GM21786 (cell line): ENCODE data around the gene PCDHGA11.
"Not testable (repeated sequence)": the region's sequence is repeated elsewhere in the genome, so short reads cannot be mapped to it uniquely, and the experiment has no call there.

Source experiments
- ATAC-seq: cut with Tn5 transposase; IDR thresholded peaks from one replicate; pipeline ENCODE4 v1.9.1; 2021; ENCODE audit not compliant: unreplicated experiment

PCDHGA11 gene

DNA sequence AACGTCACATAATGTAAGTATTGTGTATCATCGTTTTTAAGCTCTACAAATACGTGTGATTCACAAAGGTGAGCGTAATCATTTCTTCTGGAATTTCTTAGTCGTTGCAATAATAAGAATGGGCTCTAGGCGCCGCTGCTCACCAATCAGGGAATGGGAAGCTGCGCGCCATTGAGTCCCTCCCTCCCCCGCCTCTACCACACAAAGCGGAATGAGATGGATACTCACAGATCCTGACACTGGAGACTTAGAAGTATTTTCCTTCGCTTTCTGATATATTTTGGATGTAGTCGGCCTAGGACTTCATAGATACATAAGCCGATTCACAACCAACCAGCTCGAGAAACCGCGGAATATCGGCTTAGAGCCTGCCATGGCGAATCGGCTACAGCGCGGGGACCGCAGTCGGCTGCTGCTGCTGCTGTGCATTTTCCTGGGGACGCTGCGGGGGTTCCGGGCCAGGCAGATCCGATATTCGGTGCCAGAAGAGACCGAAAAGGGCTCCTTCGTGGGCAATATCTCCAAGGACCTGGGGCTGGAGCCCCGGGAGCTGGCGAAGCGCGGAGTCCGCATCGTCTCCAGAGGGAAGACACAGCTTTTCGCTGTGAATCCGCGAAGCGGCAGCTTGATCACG lies at the start of gene PCDHGA11:
Gene PCDHGA11 (plus strand): TSS at position 197 of the 634 bp plus-strand sequence. CDS start 177 bp downstream, at position 374.
- peak; percentile 46 for ATAC-seq

DNA sequence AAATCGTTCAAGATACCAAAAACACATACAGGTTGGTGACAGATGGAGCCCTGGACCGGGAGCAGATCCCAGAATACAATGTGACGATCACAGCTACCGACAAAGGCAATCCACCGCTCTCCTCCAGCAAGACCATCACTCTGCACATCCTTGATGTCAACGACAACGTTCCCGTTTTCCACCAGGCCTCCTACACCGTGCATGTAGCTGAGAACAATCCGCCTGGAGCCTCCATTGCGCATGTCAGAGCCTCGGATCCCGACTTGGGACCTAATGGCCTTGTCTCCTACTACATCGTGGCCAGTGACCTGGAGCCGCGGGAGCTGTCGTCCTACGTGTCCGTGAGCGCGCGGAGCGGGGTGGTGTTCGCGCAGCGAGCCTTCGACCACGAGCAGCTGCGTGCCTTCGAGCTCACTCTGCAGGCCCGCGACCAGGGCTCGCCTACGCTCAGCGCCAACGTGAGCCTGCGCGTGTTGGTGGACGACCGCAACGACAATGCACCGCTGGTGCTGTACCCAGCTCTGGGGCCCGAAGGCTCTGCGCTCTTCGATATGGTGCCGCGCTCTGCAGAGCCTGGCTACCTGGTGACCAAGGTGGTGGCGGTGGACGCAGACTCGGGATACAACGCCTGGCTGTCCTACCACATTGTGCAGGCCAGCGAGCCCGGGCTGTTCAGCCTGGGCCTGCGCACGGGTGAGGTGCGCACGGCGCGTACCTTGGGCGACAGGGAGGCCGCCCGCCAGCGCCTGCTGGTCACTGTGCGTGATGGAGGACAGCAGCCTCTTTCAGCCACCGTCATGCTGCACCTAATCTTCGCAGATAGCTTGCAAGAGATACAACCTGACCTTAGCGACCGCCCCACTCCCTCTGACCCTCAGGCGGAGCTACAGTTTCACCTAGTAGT lies 49.0 kb upstream of the PCDHGA11 start:
- ATAC-seq: no peak

DNA sequence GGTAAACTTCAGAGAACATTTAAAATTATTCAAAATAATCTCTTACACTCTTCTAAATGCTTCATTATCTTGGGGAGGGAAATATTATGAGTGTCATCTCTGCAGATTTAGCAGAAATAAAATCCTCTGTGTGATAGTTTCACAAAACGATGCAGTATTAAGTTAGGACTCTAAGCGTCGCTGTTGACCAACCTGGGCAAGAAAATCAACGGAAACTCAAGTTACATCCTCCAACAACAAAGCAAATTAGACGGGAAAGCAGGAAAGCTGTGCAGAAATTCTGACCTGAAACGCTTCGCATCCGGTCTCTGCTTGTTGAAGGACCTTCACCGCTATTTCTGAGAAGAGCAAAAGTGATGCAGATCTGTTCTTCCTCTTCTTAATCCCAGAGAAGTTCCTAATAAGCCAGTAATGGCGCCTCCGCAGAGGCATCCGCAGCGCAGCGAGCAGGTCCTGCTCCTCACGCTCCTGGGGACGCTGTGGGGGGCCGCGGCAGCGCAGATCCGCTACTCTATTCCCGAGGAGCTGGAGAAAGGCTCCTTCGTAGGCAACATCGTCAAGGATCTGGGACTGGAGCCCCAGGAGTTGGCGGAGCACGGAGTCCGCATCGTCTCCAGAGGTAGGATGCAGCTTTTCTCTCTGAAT lies 47.1 kb upstream of the PCDHGA11 start, which contains the start of gene PCDHGA6:
Gene PCDHGA6 (plus strand): TSS at position 219 of the 645 bp plus-strand sequence. CDS start 193 bp downstream, at position 412.
- ATAC-seq: no peak

DNA sequence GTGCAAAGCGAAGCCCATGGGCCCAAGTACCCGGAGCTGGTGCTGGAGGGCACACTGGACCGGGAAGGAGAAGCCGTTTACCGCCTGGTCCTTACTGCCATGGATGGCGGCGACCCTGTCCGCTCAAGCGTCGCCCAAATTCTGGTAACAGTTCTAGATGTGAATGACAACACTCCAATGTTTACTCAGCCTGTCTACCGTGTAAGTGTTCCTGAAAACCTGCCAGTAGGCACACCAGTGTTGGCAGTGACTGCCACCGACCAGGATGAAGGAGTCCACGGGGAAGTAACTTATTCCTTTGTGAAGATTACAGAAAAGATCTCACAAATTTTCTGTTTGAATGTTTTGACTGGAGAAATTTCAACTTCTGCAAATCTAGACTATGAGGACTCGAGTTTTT lies 46.2 kb upstream of the PCDHGA11 start:
- ATAC-seq: no peak

DNA sequence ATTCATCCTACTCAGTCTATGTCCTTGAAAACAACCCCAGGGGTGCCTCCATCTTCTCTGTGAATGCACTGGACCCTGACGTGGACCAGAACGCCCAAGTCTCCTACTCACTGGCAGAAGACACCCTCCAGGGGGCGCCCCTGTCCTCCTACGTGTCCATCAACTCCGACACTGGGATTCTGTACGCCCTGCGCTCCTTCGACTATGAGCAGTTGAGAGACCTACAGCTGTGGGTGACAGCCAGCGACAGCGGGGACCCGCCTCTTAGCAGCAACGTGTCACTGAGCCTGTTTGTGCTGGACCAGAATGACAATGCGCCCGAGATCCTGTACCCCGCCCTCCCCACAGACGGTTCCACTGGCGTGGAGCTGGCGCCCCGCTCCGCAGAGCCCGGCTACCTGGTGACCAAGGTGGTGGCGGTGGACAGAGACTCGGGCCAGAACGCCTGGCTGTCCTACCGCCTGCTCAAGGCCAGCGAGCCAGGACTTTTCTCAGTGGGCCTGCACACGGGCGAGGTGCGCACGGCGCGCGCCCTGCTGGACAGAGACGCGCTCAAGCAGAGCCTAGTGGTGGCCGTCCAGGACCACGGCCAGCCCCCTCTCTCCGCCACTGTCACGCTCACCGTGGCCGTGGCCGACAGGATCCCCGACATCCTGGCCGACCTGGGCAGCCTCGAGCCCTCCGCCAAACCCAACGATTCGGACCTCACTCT lies 45.3 kb upstream of the PCDHGA11 start:
- ATAC-seq: not testable (repeated sequence)

DNA sequence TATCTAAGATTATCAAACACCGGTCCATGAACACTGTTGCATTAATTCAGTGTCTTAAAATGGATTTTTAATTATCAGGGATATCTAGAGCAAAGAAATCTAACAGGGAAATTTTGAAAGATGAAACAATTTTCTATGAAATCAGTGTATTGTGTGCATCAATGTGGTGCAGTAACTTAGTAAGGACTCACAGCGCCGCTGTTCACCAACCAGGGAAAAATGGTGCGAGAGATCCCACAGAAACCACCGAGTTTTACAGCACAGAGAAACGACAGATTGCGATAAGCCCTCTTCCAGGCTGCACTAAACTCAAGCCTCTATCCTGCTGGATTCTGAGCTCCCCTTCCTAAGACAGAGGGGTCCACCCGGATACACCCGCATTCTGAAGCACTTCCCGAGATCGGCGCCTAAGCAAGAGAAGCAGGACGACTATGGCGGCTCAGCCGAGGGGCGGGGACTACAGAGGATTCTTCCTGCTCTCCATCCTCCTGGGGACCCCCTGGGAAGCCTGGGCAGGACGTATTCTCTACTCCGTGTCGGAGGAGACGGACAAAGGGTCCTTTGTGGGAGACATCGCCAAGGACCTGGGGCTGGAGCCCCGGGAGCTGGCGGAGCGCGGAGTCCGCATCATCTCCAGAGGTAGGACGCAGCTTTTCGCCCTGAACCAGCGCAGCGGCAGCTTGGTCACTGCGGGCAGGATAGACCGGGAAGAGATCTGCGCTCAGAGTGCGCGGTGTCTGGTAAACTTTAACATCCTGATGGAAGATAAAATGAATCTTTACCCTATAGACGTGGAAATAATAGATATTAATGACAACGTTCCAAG lies 38.2 kb upstream of the PCDHGA11 start, which contains the start of gene PCDHGA7:
Gene PCDHGA7 (plus strand): TSS at position 274 of the 826 bp plus-strand sequence. CDS start 158 bp downstream, at position 432.
- ATAC-seq: no peak

DNA sequence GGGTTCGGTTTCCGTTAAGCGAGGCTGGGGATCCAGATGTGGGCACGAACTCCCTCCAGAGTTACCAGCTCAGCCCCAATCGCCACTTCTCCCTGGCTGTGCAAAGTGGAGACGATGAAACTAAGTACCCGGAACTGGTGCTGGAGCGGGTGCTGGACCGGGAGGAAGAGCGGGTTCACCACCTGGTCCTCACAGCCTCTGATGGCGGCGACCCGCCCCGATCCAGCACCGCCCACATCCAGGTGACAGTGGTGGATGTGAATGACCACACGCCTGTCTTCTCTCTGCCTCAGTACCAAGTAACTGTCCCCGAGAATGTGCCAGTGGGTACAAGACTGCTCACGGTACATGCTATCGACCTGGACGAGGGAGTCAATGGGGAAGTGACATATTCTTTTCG lies 37.5 kb upstream of the PCDHGA11 start:
- no peak for ATAC-seq

DNA sequence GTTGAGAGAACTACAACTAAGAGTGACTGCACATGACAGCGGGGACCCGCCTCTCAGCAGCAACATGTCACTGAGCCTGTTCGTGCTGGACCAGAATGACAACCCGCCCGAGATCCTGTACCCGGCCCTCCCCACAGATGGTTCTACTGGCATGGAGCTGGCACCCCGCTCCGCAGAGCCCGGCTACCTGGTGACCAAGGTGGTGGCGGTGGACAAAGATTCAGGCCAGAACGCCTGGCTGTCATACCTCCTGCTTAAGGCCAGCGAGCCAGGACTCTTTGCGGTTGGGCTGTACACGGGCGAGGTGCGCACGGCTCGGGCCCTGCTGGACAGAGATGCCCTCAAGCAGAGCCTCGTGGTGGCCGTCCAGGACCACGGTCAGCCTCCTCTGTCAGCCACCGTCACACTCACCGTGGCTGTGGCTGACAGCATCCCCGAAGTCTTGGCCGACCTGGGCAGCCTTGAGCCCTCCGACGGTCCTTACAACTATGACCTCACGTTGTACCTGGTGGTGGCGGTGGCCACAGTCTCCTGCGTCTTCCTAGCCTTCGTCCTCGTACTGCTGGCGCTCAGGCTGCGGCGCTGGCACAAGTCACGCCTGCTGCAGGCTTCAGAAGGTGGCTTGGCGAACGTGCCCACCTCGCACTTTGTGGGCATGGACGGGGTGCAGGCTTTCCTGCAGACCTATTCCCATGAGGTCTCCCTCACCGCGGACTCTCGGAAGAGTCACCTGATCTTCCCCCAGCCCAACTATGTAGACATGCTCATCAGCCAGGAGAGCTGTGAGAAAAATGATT lies 36.2 kb upstream of the PCDHGA11 start:
- ATAC-seq: no peak

DNA sequence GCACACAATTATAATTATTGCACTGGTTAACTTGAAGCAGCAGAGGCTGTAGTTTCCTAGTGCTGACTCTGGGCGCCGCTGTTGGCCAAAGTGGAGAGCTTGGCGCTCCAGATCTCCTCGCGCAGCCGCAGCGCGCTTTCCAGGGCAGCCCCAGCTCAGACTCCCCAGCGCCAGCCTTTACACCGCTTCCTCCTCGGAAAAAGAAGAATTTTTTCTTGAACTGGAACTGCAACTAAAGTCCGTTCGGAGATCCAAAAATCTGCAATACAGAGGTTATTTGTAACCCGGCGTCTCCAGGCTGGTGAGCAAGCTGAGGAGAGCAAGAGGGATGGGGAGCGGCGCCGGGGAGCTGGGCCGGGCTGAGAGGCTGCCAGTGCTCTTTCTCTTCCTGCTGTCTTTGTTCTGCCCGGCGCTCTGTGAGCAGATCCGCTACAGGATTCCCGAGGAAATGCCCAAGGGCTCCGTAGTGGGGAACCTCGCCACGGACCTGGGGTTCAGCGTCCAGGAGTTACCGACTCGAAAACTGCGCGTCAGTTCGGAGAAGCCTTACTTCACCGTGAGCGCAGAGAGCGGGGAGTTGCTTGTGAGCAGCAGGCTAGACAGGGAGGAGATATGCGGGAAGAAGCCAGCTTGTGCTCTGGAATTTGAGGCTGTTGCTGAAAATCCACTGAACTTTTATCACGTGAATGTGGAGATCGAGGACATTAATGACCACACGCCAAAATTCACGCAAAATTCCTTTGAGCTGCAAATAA lies 33.1 kb upstream of the PCDHGA11 start, which contains the start of gene PCDHGB4:
Gene PCDHGB4 (plus strand): TSS at position 142 of the 755 bp plus-strand sequence. CDS start 187 bp downstream, at position 329.
- ATAC-seq: peak; percentile 62

DNA sequence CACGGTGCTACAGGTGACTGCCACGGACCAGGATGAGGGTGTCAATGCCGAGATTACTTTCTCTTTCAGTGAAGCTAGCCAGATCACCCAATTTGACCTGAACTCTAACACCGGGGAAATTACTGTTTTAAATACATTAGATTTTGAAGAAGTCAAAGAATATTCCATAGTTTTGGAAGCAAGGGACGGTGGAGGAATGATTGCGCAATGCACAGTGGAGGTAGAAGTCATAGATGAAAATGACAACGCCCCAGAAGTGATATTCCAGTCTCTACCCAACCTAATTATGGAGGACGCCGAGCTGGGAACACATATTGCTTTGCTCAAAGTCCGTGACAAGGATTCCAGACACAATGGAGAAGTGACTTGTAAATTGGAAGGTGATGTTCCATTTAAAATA lies 32.2 kb upstream of the PCDHGA11 start:
- no peak for ATAC-seq

DNA sequence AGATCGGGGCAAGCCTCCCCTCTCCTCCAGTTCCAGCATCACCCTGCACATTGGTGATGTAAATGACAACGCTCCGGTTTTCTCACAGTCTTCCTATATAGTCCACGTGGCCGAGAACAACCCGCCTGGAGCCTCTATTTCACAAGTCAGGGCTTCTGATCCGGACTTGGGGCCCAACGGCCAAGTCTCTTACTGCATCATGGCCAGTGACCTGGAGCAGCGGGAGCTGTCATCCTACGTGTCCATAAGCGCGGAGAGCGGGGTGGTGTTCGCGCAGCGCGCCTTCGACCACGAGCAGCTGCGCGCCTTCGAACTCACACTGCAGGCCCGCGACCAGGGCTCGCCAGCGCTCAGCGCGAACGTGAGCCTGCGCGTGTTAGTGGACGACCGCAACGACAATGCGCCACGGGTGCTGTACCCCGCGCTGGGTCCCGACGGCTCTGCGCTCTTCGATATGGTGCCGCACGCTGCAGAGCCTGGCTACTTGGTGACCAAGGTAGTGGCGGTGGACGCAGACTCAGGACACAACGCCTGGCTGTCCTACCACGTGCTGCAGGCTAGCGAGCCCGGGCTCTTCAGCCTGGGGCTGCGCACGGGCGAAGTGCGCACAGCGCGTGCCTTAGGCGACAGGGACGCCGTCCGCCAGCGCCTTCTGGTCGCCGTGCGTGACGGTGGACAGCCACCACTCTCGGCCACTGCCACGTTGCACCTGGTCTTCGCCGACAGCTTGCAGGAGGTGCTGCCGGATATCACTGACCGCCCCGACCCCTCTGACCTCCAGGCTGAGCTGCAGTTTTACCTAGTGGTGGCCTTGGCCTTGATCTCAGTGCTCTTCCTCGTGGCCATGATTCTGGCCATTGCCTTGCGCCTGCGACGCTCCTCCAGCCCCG lies 31.5 kb upstream of the PCDHGA11 start:
- ATAC-seq: no peak

DNA sequence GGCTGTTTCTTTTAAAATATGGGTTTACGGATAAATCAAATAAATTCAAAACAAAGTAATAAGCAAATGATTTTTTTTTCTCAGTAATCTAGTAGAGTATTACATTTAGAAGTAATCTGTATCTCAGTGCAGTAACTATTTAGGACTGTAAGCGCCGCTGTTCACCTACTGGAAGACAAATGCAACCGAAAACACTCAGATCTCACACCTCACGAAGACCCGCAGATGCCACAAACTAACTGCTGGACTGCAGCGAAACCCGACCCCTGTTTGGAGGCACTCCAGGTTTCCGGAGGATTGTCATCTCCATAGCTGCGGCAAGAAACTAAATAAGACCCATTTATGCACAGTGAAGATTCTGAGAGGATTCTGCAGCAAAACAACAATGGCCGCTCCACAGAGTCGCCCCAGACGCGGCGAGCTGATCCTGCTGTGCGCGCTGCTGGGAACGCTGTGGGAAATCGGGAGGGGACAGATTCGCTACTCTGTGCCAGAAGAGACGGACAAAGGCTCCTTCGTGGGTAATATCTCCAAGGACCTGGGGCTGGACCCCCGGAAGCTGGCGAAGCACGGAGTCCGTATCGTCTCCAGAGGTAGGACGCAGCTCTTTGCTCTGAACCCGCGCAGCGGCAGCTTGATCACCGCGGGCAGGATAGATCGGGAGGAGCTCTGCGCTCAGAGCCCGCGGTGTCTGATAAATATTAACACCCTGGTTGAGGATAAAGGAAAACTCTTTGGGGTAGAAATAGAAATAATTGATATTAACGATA lies 28.2 kb upstream of the PCDHGA11 start, which contains the start of gene PCDHGA8:
Gene PCDHGA8 (plus strand): TSS at position 205 of the 770 bp plus-strand sequence. CDS start 181 bp downstream, at position 386.
- no peak for ATAC-seq

DNA sequence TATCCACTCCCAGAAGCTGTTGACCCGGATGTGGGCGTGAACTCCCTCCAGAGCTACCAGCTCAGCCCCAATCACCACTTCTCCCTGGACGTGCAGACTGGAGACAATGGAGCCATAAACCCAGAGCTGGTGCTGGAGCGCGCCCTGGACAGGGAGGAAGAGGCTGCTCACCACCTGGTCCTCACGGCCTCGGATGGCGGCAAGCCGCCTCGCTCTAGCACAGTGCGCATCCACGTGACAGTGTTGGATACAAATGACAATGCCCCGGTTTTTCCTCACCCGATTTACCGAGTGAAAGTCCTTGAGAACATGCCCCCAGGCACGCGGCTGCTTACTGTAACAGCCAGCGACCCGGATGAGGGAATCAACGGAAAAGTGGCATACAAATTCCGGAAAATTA lies 27.6 kb upstream of the PCDHGA11 start:
- no peak for ATAC-seq

DNA sequence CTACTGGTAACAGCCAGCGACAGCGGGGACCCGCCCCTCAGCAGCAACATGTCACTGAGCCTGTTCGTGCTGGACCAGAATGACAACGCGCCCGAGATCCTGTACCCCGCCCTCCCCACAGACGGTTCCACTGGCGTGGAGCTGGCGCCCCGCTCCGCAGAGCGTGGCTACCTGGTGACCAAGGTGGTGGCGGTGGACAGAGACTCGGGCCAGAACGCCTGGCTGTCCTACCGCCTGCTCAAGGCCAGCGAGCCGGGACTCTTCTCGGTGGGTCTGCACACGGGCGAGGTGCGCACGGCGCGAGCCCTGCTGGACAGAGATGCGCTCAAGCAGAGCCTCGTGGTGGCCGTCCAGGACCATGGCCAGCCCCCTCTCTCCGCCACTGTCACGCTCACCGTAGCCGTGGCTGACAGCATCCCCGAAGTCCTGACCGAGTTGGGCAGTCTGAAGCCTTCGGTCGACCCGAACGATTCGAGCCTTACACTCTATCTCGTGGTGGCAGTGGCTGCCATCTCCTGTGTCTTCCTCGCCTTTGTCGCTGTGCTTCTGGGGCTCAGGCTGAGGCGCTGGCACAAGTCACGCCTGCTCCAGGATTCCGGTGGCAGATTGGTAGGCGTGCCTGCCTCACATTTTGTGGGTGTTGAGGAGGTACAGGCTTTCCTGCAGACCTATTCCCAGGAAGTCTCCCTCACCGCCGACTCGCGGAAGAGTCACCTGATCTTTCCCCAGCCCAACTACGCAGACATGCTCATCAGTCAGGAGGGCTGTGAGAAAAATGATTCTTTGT lies 26.3 kb upstream of the PCDHGA11 start:
- ATAC-seq: not testable (repeated sequence)

DNA sequence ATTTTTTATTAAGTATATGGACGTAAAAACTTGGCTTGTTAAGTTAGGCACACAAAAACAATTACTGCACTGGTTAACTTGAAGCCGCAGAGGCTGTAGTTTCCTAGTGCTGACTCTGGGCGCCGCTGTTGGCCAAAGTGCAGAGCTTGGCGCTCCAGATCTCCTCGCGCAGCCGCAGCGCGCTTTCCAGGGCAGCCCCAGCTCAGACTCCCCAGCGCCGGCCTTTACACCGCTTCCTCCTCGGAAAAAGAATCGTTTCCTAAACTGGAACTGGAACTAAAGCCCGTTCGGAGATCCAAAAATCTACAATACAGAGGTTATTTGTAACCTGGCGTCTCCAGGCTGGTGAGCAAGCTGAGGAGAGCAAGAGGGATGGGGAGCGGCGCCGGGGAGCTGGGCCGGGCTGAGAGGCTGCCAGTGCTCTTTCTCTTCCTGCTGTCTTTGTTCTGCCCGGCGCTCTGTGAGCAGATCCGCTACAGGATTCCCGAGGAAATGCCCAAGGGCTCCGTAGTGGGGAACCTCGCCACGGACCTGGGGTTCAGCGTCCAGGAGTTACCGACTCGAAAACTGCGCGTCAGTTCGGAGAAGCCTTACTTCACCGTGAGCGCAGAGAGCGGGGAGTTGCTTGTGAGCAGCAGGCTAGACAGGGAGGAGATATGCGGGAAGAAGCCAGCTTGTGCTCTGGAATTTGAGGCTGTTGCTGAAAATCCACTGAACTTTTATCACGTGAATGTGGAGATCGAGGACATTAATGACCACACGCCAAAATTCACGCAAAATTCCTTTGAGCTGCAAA lies 22.9 kb upstream of the PCDHGA11 start, which contains the start of gene PCDHGB5:
Gene PCDHGB5 (plus strand): TSS at position 192 of the 796 bp plus-strand sequence. CDS start 181 bp downstream, at position 373.
- ATAC-seq: peak; percentile 97
